Muscle layer of duodenum (tissue), 2 donors: Measurements from ENCODE around the gene SPAG9.
A peak's percentile ranks its signal among the peaks of the same experiment; 100 is the strongest.

ENCODE experiments used
- H3K27ac ChIP-seq: one replicate; pipeline ENCODE4 v1.7.0; 2013; ENCODE audit warnings: mild to moderate bottlenecking, low read length
- H3K27me3 ChIP-seq: one replicate; pipeline ENCODE4 v1.7.0; 2013; ENCODE audit warnings: low read depth, mild to moderate bottlenecking, control low read depth, low read length
- H3K36me3 ChIP-seq, 2 donors: one replicate each; pipeline ENCODE4 v1.7.0; 2013; ENCODE audit warnings: low read length in 2 of 2, control low read depth in 1 of 2, mild to moderate bottlenecking in 1 of 2; ENCODE audit not compliant: insufficient read depth in 2 of 2, control insufficient read depth in 1 of 2
- H3K4me1 ChIP-seq, 2 donors: one replicate each; pipeline ENCODE4 v1.7.0; 2013; ENCODE audit warnings: low read length in 2 of 2, mild to moderate bottlenecking in 2 of 2, control low read depth in 1 of 2, moderate library complexity in 1 of 2; ENCODE audit not compliant: insufficient read depth in 2 of 2, control insufficient read depth in 1 of 2
- H3K4me3 ChIP-seq, 2 donors: one replicate each; pipeline ENCODE4 v1.7.0; 2013; ENCODE audit warnings: low read length in 2 of 2, low read depth in 1 of 2, mild to moderate bottlenecking in 1 of 2
- H3K9me3 ChIP-seq, 2 donors: one replicate each; pipeline ENCODE4 v1.7.0; 2013; ENCODE audit warnings: low read length in 2 of 2, control low read depth in 1 of 2, mild to moderate bottlenecking in 1 of 2; ENCODE audit not compliant: control insufficient read depth in 1 of 2
- donor health status: healthy.

SPAG9 gene

DNA sequence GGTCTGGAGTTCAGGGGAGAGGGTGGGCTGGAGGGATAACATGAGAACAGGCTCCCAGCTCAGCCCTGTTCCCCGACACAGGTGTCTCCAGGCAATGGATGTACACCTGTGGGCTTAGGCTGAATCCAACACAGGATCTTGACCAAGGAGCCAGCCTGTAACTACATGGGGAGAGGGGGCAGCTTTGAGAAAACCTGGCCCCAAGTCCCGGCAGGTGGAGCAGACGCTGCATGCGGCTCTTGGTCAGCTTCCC is 181.2 kb downstream of the SPAG9 start:
- no peaks in the 10 kb centered on the region for H3K36me3 ChIP-seq
- peaks cover 6 to 11% of the 10 kb centered on the region in 2 donors for H3K4me1 ChIP-seq
- H3K27me3 ChIP-seq = no peaks in the 10 kb centered on the region
- H3K27ac ChIP-seq = no peak overlapping the region
- H3K9me3 ChIP-seq = no peaks in the 10 kb centered on the region
- H3K4me3 ChIP-seq = no peak overlapping the region

DNA sequence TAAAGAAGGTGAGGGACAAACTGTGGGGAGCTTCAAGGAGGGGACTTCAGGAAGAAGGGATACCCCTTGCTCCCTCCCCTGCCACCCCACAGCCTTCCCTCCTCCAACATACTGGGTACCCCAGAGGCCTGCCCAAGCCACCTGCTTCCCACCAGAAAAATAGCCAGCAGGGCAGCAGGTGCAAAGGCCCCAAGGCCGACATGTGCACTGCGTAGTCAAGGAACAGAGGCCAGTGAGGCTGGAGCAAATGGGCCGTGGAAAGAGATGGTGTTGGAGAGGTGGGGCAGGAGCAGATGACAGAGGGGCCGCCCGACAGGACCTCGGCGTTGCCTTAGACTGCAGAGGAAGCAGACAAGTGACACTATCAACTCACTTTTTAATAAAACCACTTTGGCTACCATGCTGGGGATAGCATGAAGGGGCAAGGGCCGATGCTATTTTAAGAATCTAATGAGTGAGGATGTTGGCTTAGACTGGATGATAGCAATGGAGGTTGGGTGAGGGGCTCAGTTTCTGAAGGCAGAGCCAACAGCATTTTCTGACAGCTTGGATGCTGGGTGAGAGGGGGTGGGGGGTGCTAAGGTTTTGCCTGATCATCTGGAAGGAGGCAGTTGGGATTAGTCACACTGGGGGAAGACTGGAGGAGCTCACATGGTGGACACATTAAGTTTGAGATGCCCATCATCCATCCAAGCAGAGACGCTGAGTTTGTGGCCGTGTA is 181.7 kb downstream of the SPAG9 start:
- no peaks in the 10 kb centered on the region for H3K36me3 ChIP-seq
- no peaks in the 10 kb centered on the region for H3K9me3 ChIP-seq
- peaks cover 6 to 9% of the 10 kb centered on the region in 2 donors for H3K4me1 ChIP-seq
- H3K27ac ChIP-seq = no peak overlapping the region
- H3K27me3 ChIP-seq = no peaks in the 10 kb centered on the region
- H3K4me3 ChIP-seq = no peak overlapping the region

DNA sequence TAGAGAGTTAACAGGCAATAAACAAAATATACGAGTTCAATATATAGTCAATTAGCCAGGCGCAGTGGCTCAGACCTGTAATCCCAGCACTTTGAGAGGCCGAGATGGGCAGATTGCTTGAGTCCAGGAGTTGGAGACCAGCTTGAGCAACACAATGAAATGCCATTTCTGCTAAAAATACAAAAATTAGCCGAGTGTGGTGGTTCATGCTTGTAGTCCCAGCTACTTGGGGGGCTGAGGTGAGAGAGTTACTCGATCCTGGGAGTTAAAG is 184.7 kb downstream of the SPAG9 start:
- H3K4me1 ChIP-seq = peaks cover 5 to 6% of the 10 kb centered on the region in 2 donors
- no peak overlapping the region for H3K27ac ChIP-seq
- no peaks in the 10 kb centered on the region for H3K27me3 ChIP-seq
- H3K4me3 ChIP-seq = no peak overlapping the region
- H3K9me3 ChIP-seq = no peaks in the 10 kb centered on the region
- H3K36me3 ChIP-seq = no peaks in the 10 kb centered on the region

DNA sequence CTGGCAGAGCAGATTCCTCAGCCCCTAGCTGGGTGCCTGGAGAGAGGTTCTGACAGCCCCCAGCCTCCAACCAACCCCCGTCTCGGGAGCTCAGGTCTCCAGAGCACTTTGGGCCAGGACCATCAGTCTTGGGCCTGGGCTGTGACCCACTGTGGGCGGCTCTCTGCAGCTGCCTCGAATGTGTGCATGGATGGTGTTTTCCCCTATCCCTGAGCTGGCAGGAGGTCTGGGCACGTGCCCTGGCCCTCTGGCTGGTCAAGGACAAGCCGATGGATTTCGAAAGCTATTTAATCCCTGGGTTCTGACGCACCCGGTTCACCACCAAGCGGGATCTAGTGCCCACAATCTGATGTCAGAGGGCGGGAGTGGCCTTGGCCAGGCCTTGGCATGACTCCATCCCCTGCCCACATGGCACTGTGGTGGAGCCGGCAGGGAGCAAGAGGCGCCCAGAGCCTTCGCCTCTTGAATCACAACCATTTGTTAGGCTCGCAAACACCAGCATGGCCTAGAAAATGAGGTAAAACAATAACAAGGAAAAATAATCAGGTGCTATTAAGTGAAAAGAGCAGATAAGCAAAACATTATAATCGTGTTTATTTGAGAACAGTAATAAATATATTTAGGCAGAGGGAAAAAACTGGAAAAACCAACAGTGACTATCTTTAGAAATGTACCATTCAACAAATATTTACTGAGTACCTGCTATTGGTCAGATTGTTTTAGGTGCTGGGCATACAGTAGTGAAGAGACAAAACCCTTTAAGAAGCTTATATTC is 185.3 kb downstream of the SPAG9 start:
- H3K27me3 ChIP-seq = no peaks in the 10 kb centered on the region
- H3K4me1 ChIP-seq = peaks cover 6 to 10% of the 10 kb centered on the region in 2 donors
- H3K9me3 ChIP-seq = no peaks in the 10 kb centered on the region
- H3K4me3 ChIP-seq = no peak overlapping the region
- no peak overlapping the region for H3K27ac ChIP-seq
- no peaks in the 10 kb centered on the region for H3K36me3 ChIP-seq

DNA sequence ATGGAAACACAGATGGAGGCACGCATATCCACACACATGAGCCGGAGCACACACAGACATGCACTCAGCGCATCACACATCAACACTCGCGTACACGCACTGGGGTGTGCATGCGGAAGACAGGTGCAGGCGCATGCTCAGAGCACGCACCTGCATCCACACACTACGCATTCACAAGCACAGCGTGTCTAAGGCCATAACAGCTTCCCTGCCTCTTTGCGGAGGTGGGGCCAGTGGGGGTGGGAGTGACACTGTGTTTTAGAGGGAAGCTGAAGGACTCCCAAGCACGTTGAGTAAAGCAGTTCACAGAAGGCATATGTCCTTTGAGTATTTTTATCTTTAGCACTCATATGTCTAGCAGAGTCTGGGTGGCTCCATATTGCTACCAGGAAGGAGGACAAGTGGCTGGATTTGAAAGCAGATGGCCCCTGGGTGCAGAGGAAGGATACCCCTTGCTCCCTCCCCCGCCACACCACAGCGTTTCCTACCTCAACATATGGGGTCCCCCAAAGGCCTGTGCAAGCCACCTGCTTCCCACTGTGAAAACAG is 185.9 kb downstream of the SPAG9 start:
- no peak overlapping the region for H3K27ac ChIP-seq

DNA sequence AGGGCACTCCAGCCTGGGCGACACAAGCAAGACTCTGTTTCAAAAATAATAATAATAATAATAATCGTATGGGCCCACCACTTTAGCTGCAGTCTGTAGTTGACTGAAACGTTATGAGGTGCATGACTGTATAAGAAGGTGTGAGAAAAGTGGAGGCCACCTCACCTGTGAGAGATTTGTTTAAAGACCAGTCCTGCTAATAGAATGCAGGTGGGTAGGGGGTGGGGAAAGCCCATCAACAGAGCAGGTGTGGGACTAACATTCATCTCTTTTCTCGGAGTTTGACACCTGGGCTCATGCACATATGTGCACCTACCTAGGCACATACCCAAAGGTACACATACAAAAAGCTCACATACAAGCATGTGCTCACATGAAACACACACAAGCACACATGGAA is 186.5 kb downstream of the SPAG9 start:
- no peak overlapping the region for H3K27ac ChIP-seq

More for the DNA sequence above, 185.9 kb downstream of the SPAG9 start:
- Histone ChIP-seq H3K4me1 (peaks cover 6 to 17% of the 10 kb centered on the region in 2 donors), H3K36me3 (no peaks in the 10 kb centered on the region), H3K4me3 (no peak overlapping the region), H3K27me3 (no peaks in the 10 kb centered on the region), H3K9me3 (no peaks in the 10 kb centered on the region)

DNA sequence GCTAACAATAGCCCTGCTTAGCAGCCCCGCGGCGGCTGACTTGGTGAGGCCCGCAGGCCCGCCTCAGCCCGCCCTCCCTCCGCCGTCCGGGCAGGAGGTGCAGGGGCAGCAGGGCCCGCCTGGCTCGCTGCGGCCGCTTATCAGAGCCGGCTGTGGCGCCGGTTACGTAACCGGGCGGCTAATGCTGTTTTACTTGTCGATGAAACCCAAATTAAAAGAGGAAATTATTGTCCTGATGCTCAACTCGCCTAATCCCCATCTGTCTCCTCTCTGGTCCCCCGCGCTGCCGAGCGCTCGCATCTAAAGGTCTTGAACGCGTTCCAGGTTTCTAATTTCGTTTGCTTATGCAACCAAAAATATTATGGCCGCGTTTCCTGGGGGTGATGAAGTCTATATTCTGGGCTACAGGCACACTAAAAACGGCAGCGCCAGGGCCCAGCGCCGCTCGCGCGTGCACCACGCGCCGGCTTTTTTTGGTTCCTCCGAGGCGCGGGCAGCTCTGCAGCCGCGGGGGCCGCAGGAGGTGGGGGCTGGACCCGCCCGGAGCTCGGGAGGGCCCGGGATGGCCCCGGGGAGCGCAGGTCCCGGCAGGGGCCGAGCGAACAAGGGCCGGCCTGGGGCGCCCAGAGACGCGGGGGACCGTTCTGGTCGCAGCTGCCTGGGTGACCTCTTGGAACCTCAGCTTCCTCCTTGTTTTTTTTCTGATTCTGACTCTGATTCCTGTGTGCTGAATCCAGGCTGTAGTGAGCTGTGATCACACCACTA is 189.3 kb downstream of the SPAG9 start:
- no peaks in the 10 kb centered on the region for H3K27me3 ChIP-seq
- H3K36me3 ChIP-seq = no peaks in the 10 kb centered on the region
- H3K9me3 ChIP-seq = no peaks in the 10 kb centered on the region
- H3K4me3 ChIP-seq = peak overlapping the region; percentile 56 to 67
- peaks cover 6 to 27% of the 10 kb centered on the region in 2 donors for H3K4me1 ChIP-seq
- H3K27ac ChIP-seq = peak overlapping the region; percentile 80

More for the DNA sequence above, 186.5 kb downstream of the SPAG9 start:
- H3K27me3 ChIP-seq = no peaks in the 10 kb centered on the region
- no peak overlapping the region for H3K4me3 ChIP-seq
- H3K9me3 ChIP-seq = no peaks in the 10 kb centered on the region
- H3K4me1 ChIP-seq = peaks cover 6 to 23% of the 10 kb centered on the region in 2 donors
- H3K36me3 ChIP-seq = no peaks in the 10 kb centered on the region

DNA sequence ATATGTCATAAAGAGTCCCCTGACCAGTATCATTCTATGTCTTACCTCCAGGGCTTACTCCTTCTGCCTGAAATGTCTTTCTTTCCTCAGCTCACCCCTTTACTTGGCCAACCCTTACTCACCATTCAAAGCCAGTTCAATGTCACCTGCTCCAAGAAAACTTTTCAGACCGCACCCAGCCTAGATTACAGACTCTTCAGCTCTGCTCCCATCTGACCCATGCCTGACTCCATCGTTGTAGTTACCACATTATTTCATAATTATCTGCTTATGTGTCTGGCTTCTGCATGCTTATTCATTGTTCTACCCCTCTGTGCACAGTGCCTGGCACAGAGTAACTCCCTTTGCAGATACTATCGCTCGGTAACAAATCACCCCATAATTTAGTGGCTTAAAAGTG is 192.0 kb downstream of the SPAG9 start:
- no peak overlapping the region for H3K27ac ChIP-seq
- peaks cover 0 to 27% of the 10 kb centered on the region in 2 donors for H3K4me1 ChIP-seq

DNA sequence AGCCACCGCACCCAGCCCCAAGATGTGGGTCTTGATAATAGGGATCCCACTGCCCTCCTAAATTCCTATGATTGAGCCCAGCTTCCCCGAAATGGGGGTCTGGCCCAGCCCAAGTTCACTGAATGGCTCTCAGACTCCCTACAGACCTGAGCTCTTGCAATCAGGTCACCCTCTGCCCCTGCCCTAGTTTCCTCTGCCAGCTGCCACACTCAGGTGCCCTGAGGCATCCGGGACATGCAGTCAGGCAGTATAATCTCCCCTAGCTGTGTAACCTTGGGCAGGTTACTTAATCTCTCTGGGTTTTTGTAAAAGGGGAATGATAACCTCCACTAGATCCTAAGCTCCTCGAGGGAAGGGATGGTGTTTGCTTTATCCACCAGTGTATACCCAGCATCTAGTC is 193.4 kb downstream of the SPAG9 start:
- Histone ChIP-seq H3K9me3 (no peaks in the 10 kb centered on the region), H3K4me1 (peaks cover 0 to 25% of the 10 kb centered on the region in 2 donors), H3K27me3 (no peaks in the 10 kb centered on the region), H3K36me3 (no peaks in the 10 kb centered on the region), H3K27ac (no peak overlapping the region), H3K4me3 (no peak overlapping the region)

More for the DNA sequence above, 192.0 kb downstream of the SPAG9 start:
- Histone ChIP-seq H3K9me3 (no peaks in the 10 kb centered on the region), H3K4me3 (no peak overlapping the region), H3K27me3 (no peaks in the 10 kb centered on the region), H3K36me3 (no peaks in the 10 kb centered on the region)

DNA sequence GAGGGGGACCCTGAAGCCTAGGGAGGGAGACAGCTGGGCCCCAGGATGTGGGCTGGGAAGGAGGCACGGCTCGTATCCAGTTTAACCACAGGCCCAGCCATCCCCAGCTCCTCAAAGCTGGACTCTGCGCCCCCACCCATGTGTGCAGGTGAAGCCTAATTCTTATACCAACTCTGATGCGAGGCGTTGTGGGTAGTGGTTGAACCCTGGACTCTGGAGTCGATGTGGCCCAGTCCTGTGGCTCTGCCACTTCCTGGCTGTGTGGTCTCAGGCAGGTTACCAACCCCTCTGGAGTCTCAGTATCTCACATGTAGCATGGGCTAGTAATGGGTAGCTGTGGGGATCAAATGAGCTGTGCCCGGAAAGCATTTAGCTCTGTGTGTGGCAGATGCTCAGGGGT is 194.1 kb downstream of the SPAG9 start:
- Histone ChIP-seq H3K27me3 (no peaks in the 10 kb centered on the region), H3K4me3 (no peak overlapping the region), H3K4me1 (peaks cover 0 to 26% of the 10 kb centered on the region in 2 donors), H3K27ac (no peak overlapping the region), H3K9me3 (no peaks in the 10 kb centered on the region), H3K36me3 (no peaks in the 10 kb centered on the region)

DNA sequence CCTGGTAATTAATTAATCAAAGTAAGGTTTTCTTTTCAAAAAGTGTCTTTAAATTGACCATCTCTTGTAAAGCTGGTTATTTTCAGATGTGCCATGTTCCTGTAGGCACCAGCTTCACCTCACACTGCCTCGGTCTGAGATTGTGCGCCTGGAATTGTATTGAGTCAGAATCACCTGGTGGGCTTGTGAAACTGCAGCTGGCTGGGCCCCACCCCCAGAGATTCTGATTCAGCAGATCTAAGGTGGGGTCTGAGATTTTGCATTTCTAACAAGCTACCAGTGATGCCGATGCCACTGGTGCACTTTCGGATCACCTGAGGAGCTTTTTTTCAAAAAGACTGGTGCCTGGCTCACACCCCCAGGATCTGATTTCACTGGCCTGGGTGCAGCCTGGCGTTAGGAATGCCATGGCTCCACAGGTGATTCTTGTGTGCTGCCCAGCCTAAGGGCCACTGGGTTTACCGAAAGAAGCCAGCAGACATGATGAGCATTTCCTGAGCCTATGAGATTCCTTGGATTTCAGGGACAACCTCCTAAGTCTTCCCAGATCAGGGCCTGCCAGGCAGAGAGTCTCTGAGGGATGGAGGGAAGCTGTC is 195.3 kb downstream of the SPAG9 start:
- no peaks in the 10 kb centered on the region for H3K36me3 ChIP-seq
- no peak overlapping the region for H3K4me3 ChIP-seq
- H3K27me3 ChIP-seq = no peaks in the 10 kb centered on the region
- no peaks in the 10 kb centered on the region for H3K9me3 ChIP-seq
- H3K27ac ChIP-seq = no peak overlapping the region
- H3K4me1 ChIP-seq = peaks cover 8 to 27% of the 10 kb centered on the region in 2 donors
